ENCODE results near the gene SET. TPM values are rescaled to one million over a fixed set of nuclear protein-coding genes. Genes with fewer than 3 reads are reported as not detected.
A peak's percentile ranks its signal among the peaks of the same experiment; 100 is the strongest.

Gene SET
- total RNA-seq, 1 donor from 2014 or later = 831 TPM

DNA sequence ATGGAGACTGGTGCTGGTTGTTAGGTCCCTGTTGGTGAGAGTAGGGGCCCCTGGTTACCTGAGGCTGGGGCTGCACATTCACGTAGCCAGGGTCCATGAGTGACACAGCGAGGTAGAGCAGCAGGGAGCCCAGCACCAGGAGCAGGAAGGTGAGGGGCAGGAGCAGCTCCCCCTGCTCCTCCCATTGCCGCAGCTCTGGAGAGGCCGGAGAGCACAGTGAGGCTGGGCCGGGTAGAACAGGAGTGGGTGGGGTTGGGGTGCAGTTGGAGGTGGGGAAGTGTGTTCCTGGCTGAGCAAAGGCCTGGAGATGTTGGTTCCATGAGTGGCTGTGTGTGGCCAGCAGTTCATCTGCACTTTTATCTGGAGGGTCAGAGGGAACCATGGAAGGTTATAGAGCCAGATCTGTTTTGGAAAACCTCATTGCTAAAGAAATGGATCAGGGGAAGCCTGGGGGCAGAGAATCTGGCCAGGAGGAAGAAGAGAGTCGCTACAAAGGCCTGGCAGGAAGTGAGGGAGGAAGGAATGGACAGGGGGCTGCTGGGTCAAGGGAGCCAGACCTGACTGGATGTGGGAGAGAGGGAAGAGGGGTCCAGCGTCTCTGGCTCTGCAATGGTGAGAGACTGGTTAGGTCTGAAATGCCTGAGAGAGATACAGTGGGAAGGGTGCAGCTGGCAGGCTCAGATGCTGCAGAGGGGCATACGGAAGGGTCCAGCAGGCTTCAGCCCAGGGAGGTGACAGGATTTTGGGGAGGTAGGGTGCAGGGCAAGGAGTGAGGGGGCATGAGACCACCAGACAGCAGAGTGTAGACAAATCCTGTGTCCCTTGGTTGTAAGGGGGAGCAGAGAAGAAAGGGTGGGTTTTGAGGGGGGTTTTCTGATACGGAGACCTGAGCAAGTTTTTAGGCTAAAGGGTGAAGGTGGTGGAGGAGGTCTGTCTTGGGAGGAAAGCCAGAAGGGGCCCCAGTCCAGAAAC, 33.6 kb downstream of the SET start:
- peaks cover 37% of the 10 kb centered on the region for H3K4me1 Mint-ChIP-seq
- no peaks in the 10 kb centered on the region for H3K27me3 Mint-ChIP-seq
- no peak for DNase-seq
- H3K9me3 Mint-ChIP-seq = no peaks in the 10 kb centered on the region
- H3K4me3 Mint-ChIP-seq = peak overlapping the region; percentile 99
- peak overlapping the region; percentile 94 for H3K27ac Mint-ChIP-seq
- intact Hi-C loops (cut with micrococcal nuclease) = loop anchor here (5.0 kb wide), 1 partner anchor 95 kb away; the partner anchor contains the start of gene ENDOG
- H3K36me3 Mint-ChIP-seq (ENCODE audit: low read depth) = peaks cover 19% of the 10 kb centered on the region

DNA sequence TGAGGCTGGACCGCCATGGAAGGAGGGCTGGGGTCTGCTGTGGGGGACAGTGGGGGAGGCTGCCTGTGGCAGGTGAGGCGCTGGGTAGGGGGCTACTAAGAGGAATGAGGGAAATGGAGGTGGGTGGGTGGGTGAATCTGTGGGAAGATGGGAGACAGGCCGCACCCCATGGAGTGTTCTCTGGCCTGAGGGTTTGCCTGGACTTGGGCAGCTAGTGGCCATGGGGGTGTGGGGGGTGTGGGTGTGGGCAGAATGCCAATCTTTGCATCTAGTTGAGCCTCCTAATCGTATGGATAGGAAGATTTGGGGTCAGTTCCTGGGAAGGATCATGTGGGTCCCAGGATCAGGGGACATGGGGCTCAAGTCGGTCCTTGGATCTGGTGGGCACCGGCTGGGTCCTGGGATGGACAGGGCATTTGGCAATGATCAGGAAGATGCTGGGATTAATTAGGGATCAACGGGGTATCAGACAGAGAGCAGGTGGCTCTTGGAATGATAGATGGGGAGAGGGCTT, 34.4 kb downstream of the SET start:
- peaks cover 37% of the 10 kb centered on the region for H3K4me1 Mint-ChIP-seq
- peaks cover 19% of the 10 kb centered on the region for H3K36me3 Mint-ChIP-seq (ENCODE audit: low read depth)
- H3K27ac Mint-ChIP-seq = peak overlapping the region; percentile 94
- no peak for DNase-seq
- intact Hi-C loops (cut with micrococcal nuclease) = loop anchor here (5.0 kb wide), 1 partner anchor 94 kb away; the partner anchor contains the start of gene ENDOG
- H3K27me3 Mint-ChIP-seq = no peaks in the 10 kb centered on the region
- H3K4me3 Mint-ChIP-seq = peak overlapping the region; percentile 99
- H3K9me3 Mint-ChIP-seq = no peaks in the 10 kb centered on the region

DNA sequence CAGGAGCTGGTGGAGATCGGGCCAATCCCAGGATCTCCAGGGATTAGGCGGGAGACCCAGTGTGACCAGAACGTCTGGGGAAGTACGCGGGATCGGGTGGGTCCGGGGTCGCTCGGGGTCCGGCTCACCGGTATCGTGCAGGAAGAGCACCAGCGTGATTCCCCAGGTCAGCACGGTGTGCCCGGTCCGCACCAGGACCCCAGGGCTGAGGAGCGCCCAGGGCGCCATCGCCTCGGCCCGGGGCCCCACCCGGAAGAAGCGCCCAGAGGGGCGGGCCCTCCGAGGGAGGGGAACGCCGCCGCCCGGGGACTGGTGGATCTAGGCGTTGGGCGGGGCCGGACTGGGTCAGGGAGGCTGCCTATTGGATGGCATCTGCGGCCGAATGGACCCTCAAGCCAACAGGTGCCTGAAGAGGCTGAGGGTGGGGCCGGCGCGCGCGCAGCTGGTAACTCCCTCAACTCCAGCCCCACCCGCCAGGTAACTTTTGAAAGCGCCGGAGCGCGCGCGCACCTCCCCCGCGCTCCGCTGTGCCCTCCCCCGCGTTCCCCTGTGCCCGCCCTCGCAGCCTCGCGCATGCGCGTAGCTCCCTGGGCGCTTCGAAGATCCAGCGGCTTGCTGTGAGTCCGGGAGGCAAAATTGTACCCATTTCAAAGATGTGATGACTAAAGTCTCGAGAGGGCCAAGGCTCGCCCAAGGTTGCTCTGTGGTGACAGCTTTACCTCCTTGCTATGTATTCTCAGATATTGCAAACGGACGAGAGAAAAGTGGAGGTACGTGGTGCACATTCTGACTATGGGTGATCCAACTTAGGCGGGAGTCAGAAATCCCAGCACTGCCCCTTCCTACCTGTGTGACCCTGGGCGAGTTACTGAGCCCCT, 35.1 kb downstream of the SET start, which contains the start of gene ZDHHC12:
Gene ZDHHC12 (minus strand): TSS at position 262 of the 878 bp plus-strand sequence. CDS start 34 bp downstream, at position 228.
- Mint-ChIP-seq H3K4me3 (peak within 1 kb of the TSS; percentile 99), H3K27me3 (no peaks in the 10 kb centered on the region), H3K27ac (peak within 1 kb of the TSS; percentile 94), H3K4me1 (peaks cover 37% of the 10 kb centered on the region), H3K9me3 (no peaks in the 10 kb centered on the region), H3K36me3 (ENCODE audit: low read depth) (peaks cover 19% of the 10 kb centered on the region)
- peak; percentile 100 for DNase-seq
- intact Hi-C loops (cut with micrococcal nuclease) = loop anchor here (1.0 to 5.0 kb wide), 10 partner anchors 21 to 312 kb away; partner anchors contain the start of genes DYNC2I2, ENDOG, GLE1 and MIGA2

DNA sequence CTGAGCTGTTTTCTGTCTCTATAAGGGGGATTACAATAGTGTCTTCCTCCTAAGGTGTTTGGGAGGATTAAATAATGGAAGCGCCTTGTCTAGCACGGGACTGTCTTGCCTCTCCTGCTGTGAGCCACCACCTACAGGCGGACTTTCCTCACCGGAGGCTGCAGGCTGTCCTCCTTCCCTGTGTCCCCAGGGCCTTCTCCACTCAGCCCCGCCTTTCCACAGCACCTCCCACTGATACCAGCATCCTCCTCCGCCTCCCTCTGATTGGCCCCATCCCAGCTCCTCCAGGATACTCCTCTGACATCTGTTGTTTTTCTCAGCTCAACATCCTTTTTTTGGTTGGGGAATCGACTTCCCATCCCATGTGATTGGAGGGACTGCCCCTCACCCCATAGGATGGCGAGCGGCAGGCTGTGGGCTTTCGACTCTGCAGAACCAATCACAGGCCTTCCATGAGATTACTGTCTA, 35.8 kb downstream of the SET start:
- H3K9me3 Mint-ChIP-seq = no peaks in the 10 kb centered on the region
- peaks cover 37% of the 10 kb centered on the region for H3K4me1 Mint-ChIP-seq
- H3K27me3 Mint-ChIP-seq = no peaks in the 10 kb centered on the region
- peak overlapping the region; percentile 99 for H3K4me3 Mint-ChIP-seq
- peak; percentile 85 for DNase-seq
- peaks cover 15% of the 10 kb centered on the region for H3K36me3 Mint-ChIP-seq (ENCODE audit: low read depth)
- intact Hi-C loops (cut with micrococcal nuclease) = loop anchor here (1.0 to 5.0 kb wide), 10 partner anchors 22 to 312 kb away; partner anchors contain the start of genes DYNC2I2, ENDOG, GLE1 and MIGA2
- peak overlapping the region; percentile 89 for H3K27ac Mint-ChIP-seq

DNA sequence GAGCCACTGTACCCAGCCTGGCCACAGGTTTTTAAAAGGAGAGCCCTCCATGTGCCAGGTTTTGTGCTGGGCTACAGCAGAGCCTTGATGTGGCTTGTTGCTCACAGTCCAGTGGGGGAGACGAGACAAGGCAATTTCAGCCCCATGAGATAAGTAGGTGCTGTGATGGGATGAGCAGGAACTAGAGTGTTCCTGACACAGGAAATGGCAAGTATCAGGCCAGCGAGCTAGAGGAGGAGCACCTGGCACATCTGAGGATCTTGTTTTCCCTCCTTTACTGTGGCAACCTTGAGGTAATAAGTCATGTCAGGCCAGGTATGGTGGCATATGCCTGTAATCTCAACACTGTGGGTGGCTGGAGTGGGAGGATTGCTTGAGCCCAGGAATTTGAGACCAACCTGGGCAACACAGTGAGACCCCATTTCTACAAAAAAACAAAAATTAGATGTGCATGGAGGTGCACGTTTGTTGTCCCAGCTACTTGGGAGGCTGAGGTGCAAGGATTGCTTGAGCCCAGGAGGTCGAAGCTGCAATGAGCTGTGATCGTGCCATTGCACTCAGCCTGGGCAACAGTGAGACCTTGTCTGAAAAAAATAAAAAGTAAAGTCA, 38.7 kb downstream of the SET start:
- peak overlapping the region; percentile 20 for H3K27ac Mint-ChIP-seq
- no peak overlapping the region for H3K4me3 Mint-ChIP-seq
- intact Hi-C loops (cut with micrococcal nuclease) = no loop called here

DNA sequence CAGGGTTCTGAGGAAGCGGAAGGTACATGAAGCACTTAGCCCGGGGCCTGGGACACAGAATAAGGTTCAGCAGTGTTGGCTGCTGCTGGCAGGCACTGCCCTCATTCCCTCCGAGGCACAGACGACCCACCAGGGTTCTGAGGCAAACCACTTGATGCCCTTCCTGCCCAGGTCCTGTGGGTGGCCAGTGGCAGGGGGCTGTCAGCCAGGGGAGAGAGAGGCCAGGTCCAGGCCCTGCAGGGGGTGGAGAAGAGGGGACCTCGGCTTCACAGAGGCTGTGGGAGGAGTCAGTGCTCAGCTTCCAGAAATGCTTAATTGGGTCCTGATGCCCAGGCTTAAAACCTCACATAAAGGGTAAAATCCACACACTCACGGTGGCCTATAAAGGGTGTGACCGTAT, 39.3 kb downstream of the SET start:
- Mint-ChIP-seq H3K27me3 (no peaks in the 10 kb centered on the region), H3K9me3 (no peaks in the 10 kb centered on the region), H3K4me3 (no peak overlapping the region), H3K4me1 (peaks cover 24% of the 10 kb centered on the region), H3K36me3 (ENCODE audit: low read depth) (peaks cover 13% of the 10 kb centered on the region), H3K27ac (no peak overlapping the region)
- DNase-seq = no peak
- intact Hi-C loops (cut with micrococcal nuclease) = no loop called here

More for the DNA sequence above, 38.7 kb downstream of the SET start:
- peak; percentile 49 for DNase-seq
- peaks cover 29% of the 10 kb centered on the region for H3K4me1 Mint-ChIP-seq
- H3K9me3 Mint-ChIP-seq = no peaks in the 10 kb centered on the region
- H3K36me3 Mint-ChIP-seq (ENCODE audit: low read depth) = peaks cover 8% of the 10 kb centered on the region
- H3K27me3 Mint-ChIP-seq = no peaks in the 10 kb centered on the region

DNA sequence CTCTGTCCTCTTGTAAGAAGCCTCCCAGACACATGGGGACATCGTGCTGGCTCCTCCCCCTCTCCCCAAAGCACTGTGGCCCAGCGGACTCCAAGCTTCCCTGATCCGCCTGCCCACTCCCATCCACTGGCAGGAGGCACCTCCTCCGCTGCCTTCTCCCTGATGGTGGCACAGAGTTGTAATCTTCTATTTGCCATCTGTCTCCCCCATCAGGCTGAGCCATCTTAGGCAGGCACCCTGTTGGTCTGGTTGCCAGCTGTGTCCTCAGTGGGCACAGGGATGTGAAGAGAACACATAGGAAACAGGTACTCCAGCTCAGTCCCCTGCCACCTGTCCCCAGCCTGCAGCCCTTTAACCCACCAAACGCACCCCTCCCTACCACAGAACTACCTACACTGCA, 40.3 kb downstream of the SET start:
- Mint-ChIP-seq H3K4me1 (peaks cover 18% of the 10 kb centered on the region), H3K4me3 (no peak overlapping the region), H3K27me3 (no peaks in the 10 kb centered on the region), H3K27ac (no peak overlapping the region), H3K36me3 (ENCODE audit: low read depth) (peaks cover 9% of the 10 kb centered on the region), H3K9me3 (no peaks in the 10 kb centered on the region)
- intact Hi-C loops (cut with micrococcal nuclease) = no loop called here
- DNase-seq = no peak

DNA sequence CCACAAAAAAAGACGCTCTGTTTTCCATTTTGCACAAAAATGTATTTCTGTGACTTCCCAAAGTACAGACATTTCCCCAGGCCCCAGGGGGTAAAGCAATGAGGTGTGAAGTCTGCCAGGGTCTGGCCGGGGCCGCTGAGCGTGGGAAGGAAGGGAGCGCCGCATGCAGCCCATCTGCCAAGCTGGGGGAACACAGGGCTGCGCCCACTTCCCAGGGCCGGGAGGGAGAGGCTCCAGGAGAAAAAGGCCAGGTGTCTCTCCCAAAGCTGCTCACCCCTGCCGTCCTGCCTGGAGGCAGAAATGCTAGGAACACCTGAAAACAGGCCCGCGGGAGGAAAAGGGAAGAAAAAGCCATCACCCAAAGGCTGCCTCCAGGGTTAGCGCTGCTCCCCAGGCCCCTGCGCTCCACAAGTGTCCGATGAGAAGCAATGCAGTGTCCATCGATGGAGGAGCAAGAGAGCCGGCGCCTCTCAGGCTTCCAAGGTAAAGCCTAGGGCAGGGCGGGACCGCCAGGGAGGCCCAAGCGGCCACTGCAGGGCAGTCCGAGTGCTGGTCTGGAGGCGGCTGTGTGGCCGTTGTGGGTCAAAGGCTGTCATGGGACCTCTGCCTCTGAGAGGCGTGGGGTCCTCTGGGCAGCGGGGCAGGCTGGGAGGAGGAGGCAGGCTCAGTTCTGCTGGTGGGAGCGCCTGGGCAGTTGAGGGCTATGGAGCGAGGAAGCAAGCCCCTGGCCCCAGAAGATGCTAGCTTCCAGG, 40.9 kb downstream of the SET start:
- no peaks in the 10 kb centered on the region for H3K9me3 Mint-ChIP-seq
- DNase-seq = no peak
- H3K4me1 Mint-ChIP-seq = peaks cover 11% of the 10 kb centered on the region
- peaks cover 8% of the 10 kb centered on the region for H3K36me3 Mint-ChIP-seq (ENCODE audit: low read depth)
- no peak overlapping the region for H3K27ac Mint-ChIP-seq
- intact Hi-C loops (cut with micrococcal nuclease) = no loop called here
- no peaks in the 10 kb centered on the region for H3K27me3 Mint-ChIP-seq
- H3K4me3 Mint-ChIP-seq = no peak overlapping the region

DNA sequence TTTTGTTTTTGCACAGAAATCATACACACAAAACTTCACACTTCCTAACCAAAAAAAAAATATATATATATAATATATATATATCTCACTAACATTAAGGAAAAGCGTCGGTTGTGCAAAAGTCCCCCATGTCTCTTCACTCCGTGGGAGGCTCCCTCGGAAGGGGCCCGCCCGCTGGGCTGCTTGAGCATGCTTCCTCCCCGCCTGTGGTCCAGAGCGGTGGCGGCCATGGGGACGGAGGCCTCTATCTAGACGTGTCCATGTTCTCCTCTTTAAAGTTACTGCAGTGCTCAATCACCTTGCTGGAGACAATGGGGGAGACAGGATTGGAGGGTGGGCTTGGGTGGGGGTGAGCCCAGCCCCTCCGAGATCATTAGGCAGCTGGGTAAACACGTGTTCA, 42.1 kb downstream of the SET start:
- intact Hi-C loops (cut with micrococcal nuclease) = no loop called here
- no peak overlapping the region for H3K4me3 Mint-ChIP-seq
- no peaks in the 10 kb centered on the region for H3K27me3 Mint-ChIP-seq
- peaks cover 4% of the 10 kb centered on the region for H3K4me1 Mint-ChIP-seq
- H3K36me3 Mint-ChIP-seq (ENCODE audit: low read depth) = peaks cover 10% of the 10 kb centered on the region
- H3K9me3 Mint-ChIP-seq = no peaks in the 10 kb centered on the region
- peak; percentile 48 for DNase-seq
- no peak overlapping the region for H3K27ac Mint-ChIP-seq

DNA sequence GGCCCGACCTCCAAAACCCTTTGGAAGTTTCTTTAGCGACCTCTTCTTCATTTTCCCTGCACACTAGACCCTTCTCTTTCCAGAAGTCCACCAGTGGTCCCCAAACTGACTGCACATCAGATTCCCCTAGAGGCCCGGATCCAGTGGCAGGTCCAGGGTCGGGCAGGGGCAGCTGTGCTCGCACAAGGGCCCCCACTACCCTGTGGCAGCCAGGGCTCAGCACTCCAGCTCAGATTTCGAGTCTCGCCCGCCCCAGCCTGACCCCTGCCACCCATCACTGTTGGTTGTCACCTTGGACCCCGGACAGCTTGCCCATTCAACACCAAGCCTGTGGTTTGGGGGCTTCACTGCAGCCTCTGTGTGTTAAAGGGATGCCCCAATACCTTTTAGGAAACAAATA, 42.7 kb downstream of the SET start:
- H3K36me3 Mint-ChIP-seq (ENCODE audit: low read depth) = peaks cover 10% of the 10 kb centered on the region
- H3K4me1 Mint-ChIP-seq = peaks cover 2% of the 10 kb centered on the region
- no peak overlapping the region for H3K4me3 Mint-ChIP-seq
- DNase-seq = no peak
- no peaks in the 10 kb centered on the region for H3K27me3 Mint-ChIP-seq
- no peaks in the 10 kb centered on the region for H3K9me3 Mint-ChIP-seq
- H3K27ac Mint-ChIP-seq = no peak overlapping the region
- intact Hi-C loops (cut with micrococcal nuclease) = no loop called here

DNA sequence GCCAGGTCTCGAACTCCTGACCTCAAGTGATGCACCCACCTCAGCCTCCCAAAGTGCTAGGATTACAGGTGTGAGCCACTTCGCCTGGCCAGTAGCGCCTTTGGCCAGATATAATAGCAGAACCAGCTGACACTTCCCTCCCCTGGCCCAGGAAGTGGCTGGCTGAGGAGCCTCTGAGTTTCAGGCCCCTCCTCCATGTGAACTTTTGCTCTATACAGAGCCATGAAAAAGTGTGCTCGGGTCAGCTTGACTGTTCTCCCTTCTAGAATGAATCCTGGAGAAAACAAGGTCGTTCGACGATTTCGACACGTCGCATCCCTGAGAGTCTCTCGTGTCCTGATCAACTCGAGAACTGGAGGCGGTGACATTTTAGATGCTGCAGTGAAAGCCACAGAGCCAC, 43.6 kb downstream of the SET start:
- Mint-ChIP-seq H3K27ac (no peak overlapping the region), H3K4me1 (peaks cover under 1% of the 10 kb centered on the region), H3K4me3 (no peak overlapping the region), H3K27me3 (no peaks in the 10 kb centered on the region), H3K9me3 (no peaks in the 10 kb centered on the region), H3K36me3 (ENCODE audit: low read depth) (peaks cover 13% of the 10 kb centered on the region)
- peak; percentile 52 for DNase-seq
- intact Hi-C loops (cut with micrococcal nuclease) = no loop called here

DNA sequence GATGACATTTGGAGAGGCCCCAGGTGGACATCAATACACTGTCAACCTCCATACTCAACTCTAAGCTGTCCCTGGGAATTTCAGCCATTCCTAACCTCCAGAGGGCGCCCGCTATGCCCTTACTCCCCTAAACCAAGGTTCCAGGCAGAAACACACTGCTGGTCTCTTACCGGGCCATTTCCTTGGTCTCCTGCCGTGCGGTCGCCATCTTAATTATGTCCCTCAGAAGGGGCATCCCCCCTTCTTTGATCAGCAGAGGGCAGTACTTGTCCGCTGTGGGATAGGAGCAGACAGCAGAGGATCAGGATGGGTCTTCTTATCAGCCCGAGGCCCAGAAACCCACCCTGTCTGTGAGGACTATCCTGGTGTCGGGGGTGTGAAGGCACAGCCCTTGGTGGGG, 44.2 kb downstream of the SET start:
- peak; percentile 70 for DNase-seq
- H3K27ac Mint-ChIP-seq = no peak overlapping the region

More for the DNA sequence above, 44.2 kb downstream of the SET start:
- Mint-ChIP-seq H3K36me3 (ENCODE audit: low read depth) (peaks cover 12% of the 10 kb centered on the region), H3K4me3 (no peak overlapping the region), H3K9me3 (no peaks in the 10 kb centered on the region), H3K27me3 (no peaks in the 10 kb centered on the region), H3K4me1 (no peaks in the 10 kb centered on the region)
- intact Hi-C loops (cut with micrococcal nuclease) = no loop called here

Data from activated CD4-positive, alpha-beta T cell treated with anti-CD3 and anti-CD28 coated beads, Interleukin-2, amount 10 ng/mL, durations not matched to agents 24 days and 14 days (primary cell).